ENCODE data around the gene AP1G1.
"Not testable (repeated sequence)": the region's sequence is repeated elsewhere in the genome, so short reads cannot be mapped to it uniquely, and the experiment has no call there.

The AP1G1 gene

DNA sequence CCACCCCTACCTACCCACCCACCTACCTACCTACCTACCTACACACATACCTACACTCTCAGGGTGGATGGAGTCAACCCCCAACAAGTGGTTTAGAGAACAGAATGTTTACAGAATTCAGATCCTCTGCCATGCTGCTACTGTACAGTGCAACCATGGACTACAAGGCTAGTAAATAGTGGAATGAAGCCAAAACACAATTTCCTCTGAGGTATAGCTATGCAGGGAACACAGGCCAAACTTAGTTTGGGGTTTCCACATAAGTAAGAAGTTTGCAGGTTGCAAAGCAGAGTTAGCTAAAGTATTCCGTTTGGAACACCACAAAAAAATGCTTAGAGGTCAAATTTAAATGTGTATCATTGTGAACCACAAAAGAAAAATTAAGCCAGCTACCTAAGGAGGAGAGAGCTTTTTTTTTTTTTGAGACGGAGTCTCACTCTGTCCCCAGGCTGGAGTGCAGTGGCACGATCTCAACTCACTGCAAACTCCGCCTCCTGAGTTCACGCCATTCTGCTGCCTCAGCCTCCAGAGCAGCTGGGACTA lies 2.7 kb upstream of the AP1G1 start:
- H3K4me3 ChIP-seq (replicated peaks; ENCODE audit: low read depth, low read length) = no peak overlapping the region
- TF ChIP-seq, protein P1, sequence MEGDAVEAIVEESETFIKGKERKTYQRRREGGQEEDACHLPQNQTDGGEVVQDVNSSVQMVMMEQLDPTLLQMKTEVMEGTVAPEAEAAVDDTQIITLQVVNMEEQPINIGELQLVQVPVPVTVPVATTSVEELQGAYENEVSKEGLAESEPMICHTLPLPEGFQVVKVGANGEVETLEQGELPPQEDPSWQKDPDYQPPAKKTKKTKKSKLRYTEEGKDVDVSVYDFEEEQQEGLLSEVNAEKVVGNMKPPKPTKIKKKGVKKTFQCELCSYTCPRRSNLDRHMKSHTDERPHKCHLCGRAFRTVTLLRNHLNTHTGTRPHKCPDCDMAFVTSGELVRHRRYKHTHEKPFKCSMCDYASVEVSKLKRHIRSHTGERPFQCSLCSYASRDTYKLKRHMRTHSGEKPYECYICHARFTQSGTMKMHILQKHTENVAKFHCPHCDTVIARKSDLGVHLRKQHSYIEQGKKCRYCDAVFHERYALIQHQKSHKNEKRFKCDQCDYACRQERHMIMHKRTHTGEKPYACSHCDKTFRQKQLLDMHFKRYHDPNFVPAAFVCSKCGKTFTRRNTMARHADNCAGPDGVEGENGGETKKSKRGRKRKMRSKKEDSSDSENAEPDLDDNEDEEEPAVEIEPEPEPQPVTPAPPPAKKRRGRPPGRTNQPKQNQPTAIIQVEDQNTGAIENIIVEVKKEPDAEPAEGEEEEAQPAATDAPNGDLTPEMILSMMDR (IDR thresholded peaks at IDR 0.05; ENCODE audit: low read depth, low read length, missing control alignments) = no peak
- DNase-seq (ENCODE audit: extremely low read depth, low read depth) = no peak

DNA sequence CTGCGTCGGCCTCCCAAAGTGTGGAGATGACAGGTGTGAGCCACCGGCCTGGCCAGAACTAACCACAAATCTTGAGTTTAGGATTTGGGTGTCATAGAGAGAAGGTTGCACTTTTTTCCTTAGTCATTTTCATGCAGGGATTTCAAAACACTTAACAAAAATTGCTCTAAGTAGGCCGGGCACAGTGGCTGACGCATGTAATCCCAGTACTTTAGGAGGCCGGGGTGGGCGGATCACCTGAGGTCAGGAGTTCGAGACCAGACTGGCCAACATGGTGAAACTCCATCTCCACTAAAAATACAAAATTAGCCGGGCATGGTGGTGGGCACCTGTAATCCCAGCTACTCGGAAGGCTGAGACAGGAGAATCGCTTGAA lies 1.5 kb upstream of the AP1G1 start:
- DNase-seq (ENCODE audit: extremely low read depth, low read depth); H3K4me3 ChIP-seq (replicated peaks; ENCODE audit: low read depth, low read length): not testable (repeated sequence)

DNA sequence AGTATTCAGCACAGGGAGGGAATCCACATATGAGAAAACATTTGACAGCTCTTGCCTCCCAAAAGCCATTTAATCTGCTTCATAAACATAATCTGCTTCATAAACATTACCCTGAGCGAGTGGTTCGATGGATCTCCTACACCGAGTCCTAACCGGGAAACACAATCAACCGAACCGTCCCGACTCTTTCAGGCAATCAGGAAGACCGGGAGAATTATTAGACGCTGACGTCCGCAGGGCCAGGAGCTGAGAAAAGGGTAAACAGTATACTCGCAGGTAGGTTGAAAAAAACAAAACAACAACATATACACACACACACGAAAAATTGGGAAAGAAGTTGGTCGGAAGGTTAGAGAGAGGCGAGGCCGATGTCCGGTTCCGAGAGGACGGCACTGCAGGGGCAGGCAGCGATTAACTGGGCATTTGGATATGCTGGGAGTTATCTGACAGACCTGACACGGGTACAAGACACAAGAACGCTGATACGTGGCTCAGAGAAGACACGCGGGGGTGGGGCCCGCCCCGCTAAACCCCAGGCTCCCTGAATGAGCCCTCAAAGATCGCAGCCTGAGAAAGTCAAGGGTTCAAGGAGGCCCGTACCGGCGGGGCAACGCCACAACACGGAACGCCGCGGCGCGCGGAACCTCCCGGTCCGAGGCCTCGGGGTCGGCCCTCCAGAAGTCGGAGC lies 585 bp downstream of the AP1G1 start:
- peak overlapping the region; percentile 99 for H3K4me3 ChIP-seq (replicated peaks; ENCODE audit: low read depth, low read length)
- TF ChIP-seq, protein P1 (IDR thresholded peaks at IDR 0.05; ENCODE audit: low read depth, low read length, missing control alignments) = no peak
- no peak for DNase-seq (ENCODE audit: extremely low read depth, low read depth)

DNA sequence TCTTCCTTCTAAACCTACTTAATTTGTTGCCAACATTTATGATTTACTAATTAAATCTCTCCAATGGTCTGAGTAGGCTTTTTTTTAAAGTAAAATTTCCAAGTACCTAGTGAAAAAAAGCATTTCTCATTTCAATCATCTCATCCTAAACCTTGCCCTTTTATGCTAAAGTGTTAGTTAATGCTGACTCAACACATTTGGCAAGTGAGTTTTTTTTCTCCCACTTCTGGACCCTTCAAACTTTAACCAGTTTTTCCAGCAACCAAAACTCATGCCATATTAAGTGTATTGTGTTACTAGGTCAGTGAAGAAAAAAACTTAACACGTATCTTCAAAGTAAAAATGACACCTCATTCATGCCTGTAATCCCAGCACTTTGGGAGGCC lies 5.3 kb downstream of the AP1G1 start:
- no peak for DNase-seq (ENCODE audit: extremely low read depth, low read depth)
- H3K4me3 ChIP-seq (replicated peaks; ENCODE audit: low read depth, low read length) = no peak overlapping the region
- TF ChIP-seq, protein P1 (IDR thresholded peaks at IDR 0.05; ENCODE audit: low read depth, low read length, missing control alignments) = no peak

DNA sequence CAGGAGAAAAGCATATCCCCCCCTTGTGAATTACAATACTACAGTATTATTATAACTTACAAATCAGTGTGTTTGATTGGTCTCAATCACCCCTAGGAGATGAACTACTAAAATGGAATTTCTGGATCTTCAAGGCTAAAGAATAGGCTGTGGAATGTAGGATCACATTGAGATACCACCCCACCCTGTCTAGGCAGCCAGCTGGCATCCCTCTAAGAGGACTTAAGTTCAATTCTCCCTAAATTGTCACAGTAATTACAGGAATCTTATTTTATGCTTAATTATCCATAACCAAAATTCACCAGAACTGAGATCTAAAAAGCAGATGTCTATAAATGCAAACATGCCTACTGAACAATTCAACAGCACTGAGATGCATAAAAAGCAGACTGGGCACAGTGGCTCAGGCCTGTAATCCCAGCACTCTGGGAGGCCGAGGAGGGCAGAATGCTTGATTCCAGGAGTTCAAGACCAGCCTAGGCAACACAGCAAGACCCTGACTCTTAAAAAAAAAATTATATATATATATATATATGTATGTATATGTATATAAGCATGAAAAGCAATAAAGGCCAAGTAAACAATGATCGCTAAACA lies 12.0 kb downstream of the AP1G1 start:
- TF ChIP-seq, protein P1 (IDR thresholded peaks at IDR 0.05; ENCODE audit: low read depth, low read length, missing control alignments) = no peak
- H3K4me3 ChIP-seq (replicated peaks; ENCODE audit: low read depth, low read length) = no peak overlapping the region
- no peak for DNase-seq (ENCODE audit: extremely low read depth, low read depth)

DNA sequence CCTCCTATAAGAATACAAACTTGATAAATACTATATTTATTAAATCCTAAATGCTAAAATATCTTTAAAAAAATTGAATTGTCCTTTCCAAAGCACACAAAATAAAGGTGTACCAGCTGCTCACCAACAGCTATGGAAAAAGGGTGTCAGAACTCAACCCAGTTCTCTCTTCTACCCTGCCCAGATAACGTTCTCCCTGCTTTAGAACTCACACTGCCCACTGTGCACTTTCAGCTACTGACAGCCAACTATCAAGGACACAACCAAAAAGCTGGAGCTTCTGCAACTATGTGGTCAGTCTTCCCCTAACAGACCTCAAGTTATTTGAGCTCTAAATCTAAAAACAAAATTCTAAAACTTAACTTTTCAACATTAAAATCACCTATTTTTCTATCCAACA lies 13.7 kb downstream of the AP1G1 start:
- no peak for DNase-seq (ENCODE audit: extremely low read depth, low read depth)
- TF ChIP-seq, protein P1 (IDR thresholded peaks at IDR 0.05; ENCODE audit: low read depth, low read length, missing control alignments) = no peak
- no peak overlapping the region for H3K4me3 ChIP-seq (replicated peaks; ENCODE audit: low read depth, low read length)

DNA sequence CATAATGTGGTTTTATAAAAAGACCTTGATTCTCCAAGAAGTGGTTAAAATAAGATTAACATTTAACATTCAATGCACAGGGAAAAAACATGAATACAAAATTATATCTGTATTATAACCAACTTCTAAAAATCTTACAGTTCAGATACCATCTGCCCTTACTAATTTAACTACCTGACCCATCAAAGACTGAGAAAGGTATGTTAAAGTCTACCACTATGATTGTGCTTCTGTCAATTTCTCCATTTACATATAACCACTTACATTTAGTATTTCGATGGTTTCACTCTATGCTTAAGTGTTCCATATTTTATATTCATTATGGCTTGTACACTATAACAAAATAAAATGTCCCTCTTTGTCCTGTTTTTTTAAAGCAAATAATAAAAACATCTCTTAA lies 14.6 kb downstream of the AP1G1 start:
- no peak for DNase-seq (ENCODE audit: extremely low read depth, low read depth)
- TF ChIP-seq, protein P1 (IDR thresholded peaks at IDR 0.05; ENCODE audit: low read depth, low read length, missing control alignments) = no peak
- H3K4me3 ChIP-seq (replicated peaks; ENCODE audit: low read depth, low read length) = no peak overlapping the region

Measured in HFF-Myc (cell line).